Medulla oblongata (tissue), 1 donor: ENCODE measurements around the gene ATXN2.

Experiments
- DNase-seq: peaks from one replicate; pipeline ENCODE4 v3.0.0-alpha.2; 2015; ENCODE audit errors: extremely low spot score

Gene ATXN2

DNA sequence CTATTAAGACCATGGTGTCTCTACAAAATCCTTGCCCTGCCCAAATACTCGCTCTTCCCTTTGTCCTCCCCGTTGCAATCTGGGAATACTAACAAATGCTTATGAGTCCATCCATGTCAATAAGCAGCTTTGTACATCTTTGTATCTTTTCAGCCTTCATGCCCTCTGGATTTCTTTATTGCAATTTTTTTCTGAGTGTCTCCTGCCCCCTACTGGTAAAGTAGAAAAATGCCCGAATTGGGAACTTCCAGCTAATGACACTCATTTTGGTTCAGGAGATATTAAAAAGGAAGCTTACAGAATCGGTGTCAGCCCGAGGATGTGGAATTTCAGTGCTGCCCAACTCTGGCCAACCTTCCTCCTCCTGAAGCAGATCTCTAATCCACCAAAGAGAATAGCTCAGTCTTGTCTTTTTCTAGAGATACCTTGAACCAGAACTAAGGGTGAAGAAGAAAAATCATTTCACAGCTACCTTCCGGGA lies 147.4 kb downstream of the ATXN2 start:
- peak; percentile 83 for DNase-seq

DNA sequence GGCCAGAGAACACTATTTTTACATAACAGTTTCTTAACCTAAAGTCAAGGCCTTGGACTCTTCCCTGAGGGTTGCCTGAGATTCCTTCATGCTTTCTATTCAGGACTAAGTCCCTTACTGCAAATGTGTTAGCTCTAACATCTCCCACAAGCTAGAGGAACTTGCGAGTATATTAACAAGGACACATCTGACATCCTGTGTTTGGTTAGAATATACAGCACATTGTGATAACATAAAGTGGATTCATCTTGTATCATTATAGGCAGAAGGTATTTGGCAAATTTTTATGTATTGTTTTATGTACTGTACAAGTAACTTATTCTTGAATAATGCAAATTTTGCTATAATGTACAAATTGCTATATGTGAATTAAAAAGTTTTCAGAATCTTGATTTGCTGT lies 147.9 kb downstream of the ATXN2 start:
- DNase-seq, result no peak

DNA sequence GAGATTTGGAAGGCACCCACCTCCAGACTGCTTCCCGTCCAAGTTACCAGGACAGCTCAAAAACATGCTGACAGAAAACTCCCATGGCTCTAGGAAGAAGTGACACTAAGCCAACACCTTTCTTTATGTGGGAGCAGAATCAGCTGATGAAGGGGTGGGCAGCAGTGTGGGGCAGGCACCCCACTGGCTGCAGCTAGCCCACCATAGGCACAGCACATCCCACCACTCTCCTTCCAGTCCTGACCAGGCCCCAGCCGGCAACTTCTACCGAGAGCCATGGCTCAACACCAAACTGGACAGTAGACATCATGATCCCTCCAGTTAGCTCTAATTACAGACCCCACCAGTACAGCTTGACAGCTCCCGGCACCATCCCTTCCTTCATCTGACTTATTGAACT lies 148.4 kb downstream of the ATXN2 start:
- DNase-seq, result no peak

DNA sequence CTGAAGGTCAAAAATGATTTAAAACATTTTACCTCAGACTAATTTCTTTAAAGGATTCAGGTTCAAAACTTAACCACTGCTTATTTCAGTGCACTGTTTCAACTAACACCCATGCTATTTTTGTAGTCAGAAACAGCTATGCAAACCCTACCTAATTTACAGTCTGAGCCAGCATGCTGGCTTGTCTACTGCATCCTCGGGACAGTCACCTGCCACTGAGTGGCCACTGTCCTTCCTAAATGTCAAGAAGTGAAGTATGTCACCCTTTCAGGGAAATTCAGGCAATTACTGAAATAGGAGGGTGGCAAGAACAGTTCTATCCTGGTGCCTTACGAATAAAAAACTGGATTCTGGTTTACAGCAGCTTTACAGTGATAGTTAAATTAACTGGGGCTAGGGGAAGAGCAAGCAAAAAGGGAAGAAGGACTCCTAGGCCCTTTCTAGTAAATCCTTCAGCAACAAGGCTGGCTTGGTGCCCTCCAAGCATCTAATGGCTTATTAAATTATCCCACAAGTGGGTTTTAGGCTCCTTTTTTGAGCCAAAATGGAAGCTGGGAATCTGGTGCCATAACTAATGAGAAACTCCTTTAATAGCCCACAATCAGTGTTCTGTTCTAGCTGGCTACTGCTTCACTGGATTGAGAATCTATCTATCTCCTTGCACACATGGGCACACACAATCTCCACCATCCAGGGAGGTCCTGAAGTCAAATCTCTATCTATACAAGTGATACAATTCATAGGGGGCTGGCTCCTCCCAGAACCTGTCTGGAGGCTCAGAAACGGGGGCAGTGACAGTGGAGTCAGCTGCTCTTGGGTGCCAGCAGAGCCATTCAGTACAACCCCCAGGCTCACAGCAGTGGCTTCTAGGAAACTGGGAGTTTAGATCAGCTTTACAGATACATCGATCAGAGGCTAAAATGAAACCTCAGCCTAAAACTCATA lies 150.0 kb downstream of the ATXN2 start:
- peak; percentile 41 for DNase-seq

DNA sequence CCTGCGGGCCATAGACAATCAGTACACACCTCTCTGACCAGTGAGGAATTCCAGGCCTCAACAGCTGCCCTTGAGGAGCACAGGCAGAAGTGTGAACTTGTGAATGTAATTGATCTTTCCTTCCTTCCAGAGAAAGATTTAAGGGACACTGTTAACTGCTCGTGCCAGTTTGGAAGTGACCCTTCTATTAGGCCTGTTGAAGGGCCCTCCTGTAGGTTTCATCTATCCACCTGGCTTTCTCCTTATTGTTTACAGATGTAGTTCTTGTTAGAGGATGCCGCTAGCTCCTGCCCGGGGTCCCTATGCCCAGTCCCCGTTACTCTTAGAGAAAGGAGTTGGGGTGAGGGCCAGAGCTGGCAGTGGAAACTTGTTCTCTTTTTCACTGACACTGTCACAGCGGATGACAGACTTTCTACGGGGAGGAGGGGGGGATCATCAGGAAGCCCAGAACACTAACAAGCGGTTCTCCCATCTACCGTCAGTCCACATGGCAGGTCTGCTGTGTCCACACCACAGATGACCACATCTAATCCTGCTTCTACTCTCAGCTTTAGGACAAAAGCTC lies 150.8 kb downstream of the ATXN2 start:
- DNase-seq, result no peak

DNA sequence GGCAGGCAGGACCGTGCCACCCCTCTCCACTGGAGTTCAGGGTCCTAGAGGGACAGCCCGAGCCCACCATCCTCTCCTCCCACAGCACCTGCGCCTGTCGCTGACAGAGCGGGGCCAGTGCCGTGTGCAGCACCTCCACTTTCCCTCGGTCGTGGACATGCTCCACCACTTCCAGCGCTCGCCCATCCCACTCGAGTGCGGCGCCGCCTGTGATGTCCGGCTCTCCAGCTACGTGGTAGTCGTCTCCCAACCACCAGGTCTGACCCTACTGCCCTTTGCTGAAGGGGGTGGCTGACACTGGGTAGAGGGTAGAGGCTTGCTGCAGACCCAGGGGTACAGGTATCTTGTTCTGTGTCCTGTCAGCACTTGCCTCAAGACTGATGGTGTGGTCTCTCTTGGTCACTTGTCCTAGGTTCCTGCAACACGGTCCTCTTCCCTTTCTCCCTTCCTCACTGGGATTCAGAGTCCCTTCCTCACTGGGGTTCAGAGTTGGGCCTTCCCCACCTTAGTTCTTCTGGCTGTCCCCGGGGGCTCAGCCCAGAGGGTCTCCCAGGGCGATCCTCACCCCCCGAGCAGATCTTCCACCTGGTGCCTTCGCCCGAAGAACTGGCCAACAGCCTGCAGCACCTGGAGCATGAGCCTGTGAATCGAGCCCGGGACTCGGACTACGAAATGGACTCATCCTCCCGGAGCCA lies 151.4 kb downstream of the ATXN2 start:
- DNase-seq, result no peak

DNA sequence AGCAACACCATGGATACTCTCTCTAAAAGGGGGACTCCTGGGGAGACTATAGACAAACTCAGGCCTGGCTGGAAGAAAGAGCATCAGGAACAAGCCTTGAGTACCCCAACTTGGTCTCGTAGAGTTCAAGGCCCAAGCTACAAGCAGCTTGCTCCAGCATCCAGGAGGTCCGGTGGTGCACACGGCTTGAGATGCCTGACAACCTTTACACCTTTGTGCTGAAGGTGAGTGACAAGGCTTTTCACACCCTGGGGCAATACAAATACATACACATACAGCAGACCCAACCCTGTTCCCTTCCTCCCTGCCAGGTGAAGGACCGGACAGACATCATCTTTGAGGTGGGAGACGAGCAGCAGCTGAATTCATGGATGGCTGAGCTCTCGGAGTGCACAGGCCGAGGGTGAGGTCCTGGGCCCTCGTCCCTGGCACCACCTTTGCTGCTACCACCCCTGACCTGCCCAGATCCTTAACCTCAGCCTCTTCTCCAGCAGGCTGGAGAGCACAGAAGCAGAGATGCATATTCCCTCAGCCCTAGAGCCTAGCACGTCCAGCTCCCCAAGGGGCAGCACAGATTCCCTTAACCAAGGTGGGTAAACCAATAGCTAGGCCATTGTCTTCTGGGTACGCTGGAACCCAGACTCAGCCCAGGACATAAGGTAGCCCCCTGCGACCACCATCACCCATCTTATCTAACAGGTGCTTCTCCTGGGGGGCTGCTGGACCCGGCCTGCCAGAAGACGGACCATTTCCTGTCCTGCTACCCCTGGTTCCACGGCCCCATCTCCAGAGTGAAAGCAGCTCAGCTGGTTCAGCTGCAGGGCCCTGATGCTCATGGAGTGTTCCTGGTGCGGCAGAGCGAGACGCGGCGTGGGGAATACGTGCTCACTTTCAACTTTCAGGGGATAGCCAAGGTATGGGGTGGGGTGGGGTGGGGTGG lies 152.2 kb downstream of the ATXN2 start:
- DNase-seq, result no peak

DNA sequence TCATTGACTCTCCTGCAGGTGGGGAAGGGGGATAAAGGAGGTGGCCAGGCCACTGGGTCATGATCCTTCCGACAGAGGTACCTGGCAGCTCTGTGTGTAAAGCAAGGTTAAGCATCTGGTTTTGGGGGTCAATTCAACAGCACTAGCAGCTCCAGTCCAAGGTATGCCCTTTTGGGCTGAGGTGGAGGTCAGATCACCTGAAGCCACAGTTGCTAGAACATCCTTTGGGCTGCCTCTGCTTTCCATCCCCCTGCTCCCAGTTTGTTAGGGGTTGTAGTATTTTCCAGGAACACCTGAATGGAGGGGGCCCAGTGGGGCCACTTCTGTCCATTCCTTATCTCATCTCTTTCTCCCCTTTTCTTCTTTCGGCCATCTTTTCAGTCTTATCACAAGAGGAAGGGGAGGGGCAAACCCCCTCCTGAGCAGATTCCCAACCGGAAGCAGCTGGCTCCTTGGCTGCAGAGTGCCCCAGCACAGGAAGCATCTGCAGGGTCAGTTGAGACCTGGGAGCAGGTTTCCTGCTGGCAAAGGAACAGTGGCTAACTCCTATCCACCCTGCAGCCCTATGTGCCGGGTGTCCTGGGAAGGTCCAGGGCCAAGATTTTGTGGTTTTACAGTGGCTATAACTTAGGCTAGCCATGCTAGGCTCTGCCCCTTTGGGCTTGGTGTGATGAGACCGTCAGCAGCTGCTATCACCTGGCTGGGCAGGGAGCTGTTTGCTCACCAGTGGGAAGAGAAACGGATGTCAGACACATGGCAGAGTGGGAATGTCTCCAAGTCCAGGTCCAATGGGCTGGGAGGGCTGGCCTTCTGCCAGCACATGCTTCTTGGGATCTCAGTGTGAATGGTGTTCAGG lies 153.2 kb downstream of the ATXN2 start:
- no peak for DNase-seq

DNA sequence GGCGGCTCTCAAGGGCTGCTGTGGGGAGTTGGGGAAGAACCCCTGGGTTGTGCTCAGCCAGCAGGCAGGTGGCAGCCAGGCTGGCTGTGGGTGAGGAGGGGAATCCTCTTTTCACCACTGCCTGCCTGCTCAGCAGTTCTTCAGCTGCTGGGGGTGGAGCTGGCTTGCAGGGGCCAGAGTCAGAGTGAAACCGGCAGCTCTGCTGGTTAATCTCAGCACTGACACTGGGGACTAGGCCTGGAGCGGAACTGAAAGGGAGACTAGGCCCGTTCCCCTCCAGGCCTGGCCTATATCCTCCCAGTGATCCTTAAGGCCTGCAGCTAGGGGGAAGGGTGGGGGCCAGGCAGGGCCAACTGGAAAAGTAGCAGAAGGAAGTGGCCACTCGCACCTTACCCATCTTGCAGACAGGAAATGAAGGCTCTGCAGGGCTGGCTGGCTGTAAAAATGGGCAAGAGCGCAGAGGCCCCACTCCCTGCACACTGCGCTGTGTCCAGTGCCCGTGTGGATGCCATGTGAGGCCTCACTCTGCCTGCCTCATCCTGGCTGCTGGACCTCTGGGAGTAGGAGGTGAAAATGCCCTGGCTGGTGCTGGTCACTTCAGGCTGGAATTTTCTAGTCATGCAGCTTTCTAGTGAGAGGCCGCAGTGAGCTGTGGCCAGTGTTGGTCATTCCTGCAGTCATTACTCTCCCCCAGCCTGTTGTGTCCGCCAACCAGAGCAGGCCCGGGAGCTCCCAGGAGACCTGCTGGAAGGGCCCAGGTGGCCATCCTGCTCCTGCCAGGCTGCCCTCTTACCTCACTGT lies 154.0 kb downstream of the ATXN2 start:
- peak; percentile 87 for DNase-seq

DNA sequence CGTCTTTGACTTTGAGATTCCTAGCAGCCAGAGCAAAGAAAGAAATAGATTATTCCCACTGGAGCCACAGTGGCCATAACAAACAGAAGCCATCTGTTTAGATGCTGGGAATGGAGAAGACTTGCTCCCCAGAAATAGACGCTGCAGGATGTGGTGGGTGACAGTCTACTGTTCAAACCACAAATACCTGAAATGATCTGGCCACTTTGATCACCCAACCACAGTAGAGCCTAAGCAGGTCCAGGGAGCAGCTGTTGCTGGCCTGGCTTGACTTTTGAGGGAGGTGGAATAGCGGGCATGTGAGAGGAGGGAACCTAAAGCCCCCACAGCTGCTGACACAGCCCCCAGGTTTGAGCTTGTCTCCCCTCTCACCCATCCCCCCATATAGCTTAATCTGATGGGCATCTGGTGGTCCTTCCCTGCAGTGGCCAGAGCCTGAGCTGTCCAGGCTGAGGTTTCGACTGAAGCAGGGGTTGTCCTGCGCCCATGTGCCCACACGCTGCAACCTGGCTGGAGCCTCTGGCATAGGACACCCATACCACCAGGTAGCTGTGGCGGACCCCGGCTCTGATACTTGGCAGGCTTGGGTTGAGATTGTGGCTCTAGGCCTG lies 154.7 kb downstream of the ATXN2 start:
- DNase-seq, result no peak

DNA sequence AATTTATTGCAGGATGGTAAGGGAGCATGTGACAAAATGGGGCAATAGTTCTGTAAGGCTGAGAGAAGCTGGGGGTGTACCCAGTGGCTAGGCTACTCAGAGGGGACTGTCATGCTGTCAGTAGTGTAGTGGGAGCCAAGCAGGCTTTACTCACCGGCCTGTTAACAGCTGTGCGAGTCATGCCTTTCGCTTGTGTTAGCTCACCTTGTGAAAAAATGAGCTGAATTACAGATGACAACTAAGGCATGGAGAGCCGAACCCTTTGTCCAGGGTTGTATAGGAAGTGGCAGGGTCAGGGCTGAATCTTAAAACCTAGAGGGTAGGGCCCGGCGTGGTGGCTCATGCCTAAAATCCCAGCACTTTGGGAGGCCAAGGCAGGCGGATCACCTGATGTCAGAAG lies 155.5 kb downstream of the ATXN2 start:
- DNase-seq, result no peak

DNA sequence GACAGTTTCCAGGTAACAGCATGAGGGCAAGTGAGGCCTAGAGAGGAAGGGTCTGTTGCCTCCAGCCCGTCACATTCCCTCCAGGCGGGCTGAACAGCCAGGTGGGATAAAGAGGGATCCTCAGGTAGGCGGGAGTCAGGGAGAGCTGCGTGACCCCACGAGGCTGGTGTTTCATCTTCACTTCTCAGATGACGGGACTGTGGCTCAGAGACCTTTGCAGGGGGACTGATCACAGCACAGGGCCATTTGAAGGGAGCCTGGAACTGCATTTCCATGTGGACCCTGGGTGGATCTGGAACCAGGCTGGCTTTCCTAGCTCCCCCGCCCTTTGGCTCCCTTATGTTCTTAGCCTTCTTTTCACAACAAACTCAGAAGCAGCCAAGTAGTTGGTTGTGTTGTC lies 156.0 kb downstream of the ATXN2 start:
- no peak for DNase-seq

DNA sequence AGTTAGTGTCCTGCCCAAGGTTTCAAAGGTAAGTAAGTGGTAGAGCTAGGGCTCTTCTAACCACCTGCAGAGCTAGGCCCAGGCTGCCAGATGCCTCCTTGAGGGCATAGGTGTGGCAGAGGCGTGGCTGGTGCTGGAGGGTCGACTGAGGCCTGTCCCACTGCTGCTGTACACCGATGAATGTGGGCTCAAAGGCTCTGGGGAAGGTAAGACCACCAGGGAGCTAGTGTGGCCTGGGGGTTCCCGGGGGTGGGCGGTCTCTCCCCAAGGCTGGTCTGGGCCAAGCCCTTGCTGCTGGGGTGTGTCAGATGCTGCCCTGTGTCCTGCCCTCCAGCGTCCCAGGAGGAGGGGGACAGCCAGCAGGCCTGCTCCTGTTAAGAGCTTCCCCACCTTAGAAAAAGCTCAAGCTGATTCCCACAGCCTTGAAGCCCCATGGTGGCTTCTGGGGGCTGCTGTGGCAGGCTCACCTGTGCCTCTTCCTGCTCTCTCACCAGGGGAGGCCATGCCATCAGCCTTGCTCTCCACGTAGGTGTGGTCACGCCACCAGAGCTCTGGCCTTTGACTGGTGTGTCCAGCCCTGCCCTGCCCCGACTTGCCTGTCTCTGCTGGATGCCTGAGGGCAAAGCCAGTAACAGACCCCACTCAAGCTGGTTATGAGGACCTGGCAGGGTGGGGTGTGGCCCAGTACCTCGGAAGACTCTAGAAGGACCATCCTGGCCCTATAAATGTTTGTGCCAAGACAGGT lies 156.6 kb downstream of the ATXN2 start:
- DNase-seq, result no peak

DNA sequence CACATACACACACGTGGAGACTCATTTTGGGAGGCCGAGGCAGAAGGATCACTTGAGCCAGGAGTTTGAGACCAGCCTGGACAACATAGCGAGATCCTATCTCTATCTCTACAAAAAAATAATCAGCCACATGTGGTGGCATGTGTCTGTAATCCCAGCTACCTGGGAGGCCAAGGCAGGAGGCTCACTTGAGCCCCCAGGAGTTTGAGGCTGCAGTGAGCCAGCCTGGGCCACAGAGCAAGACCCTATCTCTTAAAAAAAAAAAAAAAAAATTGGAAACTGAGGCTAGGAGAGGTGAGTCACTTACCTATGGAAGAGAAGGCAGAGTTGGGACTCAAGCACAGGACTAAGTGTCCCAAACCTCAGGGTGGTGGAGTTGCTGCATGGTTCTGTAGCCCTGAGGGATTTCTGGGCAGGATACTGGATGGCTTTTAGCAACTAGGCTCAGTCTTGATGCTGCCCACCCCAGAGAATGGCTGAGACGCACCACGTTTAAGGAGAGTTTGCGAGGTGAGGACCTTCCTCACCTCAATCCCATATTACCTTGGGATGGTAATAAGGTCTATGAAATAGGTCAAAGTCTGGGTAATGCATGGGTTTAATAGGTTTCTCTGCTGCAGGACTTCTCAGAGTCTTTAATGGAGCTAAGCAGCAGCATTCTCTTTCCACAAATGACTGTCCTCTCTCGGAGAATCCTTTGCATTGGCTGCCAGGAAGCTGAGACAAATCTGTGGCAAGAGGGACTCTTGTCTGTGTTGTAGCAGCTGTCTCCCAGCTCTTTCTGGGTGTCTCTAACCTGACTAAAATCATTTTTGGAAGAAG lies 157.8 kb downstream of the ATXN2 start:
- DNase-seq, result no peak

DNA sequence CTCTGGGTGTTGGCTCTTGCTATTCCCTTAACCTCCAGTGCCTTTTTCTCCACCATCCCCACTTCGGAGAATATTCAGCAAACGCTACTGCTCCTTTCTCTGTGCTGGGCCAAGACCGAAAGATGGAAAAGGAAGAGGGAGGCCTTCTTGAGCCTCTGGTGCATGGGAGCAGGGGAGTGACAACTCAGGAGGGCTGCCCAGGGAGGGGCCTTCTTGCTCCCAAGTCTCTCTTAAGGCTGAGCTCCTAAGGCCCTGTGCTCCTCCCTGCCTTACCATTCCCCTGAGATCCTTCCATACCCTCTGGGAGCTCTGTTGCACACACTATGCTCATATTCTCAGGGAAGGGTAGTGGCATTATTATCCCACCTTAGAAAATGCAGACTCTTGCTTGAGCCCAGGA lies 158.5 kb downstream of the ATXN2 start:
- DNase-seq, result no peak

DNA sequence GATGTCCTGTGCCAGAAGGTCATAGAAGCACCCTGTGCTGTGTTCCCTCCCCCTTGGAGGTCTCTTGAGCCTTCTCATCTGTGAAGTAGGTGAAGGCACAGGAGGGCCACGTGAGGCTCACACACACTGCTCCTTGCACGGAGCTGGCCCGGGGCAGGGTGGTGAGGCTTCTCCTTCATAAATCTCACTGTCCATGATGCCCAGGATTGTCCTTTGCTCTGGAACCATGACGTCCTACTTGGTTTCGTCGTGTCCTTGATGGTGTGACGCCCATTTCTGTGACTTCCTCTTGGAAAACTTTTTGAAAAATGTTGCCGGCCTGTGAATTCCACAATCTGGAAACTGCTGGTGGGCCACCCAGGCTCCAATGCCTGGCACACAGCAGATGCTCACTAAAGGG lies 159.0 kb downstream of the ATXN2 start:
- no peak for DNase-seq

DNA sequence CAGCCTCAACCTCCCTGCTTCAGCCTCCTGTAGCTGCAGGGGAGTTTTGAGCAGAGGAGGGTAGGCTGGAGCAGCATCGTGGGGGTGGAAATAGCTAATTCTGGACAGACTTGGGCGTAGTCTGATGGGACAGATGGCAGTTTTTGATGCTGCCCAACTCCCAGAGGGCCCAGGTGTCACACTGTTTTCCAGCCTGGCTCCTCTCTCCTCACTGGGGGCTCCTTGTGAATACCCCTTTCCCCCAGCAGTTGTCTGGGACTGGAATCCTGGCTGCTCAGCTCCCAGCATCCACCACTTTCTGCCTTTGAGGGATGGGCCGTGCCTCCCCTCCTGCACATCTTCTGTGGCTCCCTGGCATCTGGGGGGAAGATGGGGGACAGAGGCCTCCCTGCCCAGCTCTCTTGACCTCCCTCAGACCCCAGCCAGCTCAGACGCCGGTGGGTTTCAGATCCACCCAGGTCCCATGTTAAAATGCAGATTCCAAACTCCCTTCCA lies 159.4 kb downstream of the ATXN2 start:
- DNase-seq, result no peak

DNA sequence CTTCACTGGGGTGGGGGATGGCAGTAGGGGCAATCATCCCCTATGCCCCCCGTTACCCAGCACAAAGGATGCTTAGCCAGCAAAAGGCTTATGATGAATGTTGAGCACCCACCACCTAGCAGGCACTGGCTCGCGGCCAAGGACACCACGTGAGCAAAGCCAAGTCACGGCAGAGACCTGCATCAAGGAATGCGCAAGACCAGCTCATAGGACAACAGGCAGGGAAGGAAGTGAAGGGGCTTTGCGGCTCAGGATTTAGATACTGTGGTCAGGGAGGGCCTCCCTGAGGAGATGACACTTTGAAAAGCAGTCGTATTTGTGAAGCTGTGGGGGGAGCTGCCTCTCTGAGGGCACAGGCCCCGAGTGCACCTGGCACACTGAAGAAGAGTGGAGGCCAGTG lies 160.6 kb downstream of the ATXN2 start:
- no peak for DNase-seq
